WI38 (cell line): ENCODE data around the gene ADGRA3.
A peak's percentile ranks its signal among the peaks of the same experiment; 100 is the strongest.

Experiments used
- H3K4me3 ChIP-seq: 2 replicates; pipeline ENCODE4 v1.5.1; 2011; ENCODE audit warnings: low read depth, mild to moderate bottlenecking, control low read depth, low read length
- TF ChIP-seq, protein P1 (sequence below): IDR thresholded peaks from 2 replicates; pipeline ENCODE4 v1.5.1; 2012; ENCODE audit warnings: low read depth, mild to moderate bottlenecking, control low read depth, low read length

ADGRA3 gene

DNA sequence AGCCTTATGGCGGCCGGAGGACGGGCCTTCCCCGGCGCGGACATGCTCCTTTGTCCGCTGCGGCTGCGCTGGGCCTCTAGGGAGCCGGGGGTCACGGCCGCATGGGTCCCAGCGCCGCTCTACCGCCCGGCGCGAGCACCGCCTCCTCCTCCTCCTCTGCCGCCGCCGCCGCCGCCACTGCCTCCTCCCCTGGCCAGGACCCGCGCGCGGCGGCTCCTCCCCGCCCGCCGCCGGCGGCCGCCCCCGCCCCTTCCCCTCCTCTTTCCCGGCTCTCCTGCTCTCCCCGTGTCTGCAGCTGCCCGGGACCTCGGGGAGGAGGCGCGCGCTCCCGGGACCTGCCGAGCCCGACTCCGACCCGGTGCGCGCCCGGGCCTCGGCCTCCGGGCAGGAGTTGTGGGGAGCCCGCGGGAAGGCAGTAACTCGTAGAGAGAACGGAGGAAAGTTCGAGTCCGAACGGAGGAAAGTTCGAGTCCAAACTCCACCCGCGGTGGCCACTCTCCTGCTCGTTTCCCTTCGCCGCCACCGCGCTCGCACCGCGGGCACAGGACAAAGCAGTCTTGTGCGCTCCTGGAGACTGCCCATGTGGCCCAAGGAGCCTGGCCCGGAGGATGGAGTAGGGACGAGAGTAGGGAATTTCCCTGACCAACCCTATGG, at the start of gene ADGRA3:
Gene ADGRA3, minus strand, starts transcription at position 179 of the 654 bp plus-strand sequence. CDS start 282 bp downstream, outside the sequence.
- TF ChIP-seq, protein P1, sequence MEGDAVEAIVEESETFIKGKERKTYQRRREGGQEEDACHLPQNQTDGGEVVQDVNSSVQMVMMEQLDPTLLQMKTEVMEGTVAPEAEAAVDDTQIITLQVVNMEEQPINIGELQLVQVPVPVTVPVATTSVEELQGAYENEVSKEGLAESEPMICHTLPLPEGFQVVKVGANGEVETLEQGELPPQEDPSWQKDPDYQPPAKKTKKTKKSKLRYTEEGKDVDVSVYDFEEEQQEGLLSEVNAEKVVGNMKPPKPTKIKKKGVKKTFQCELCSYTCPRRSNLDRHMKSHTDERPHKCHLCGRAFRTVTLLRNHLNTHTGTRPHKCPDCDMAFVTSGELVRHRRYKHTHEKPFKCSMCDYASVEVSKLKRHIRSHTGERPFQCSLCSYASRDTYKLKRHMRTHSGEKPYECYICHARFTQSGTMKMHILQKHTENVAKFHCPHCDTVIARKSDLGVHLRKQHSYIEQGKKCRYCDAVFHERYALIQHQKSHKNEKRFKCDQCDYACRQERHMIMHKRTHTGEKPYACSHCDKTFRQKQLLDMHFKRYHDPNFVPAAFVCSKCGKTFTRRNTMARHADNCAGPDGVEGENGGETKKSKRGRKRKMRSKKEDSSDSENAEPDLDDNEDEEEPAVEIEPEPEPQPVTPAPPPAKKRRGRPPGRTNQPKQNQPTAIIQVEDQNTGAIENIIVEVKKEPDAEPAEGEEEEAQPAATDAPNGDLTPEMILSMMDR: no peak

DNA sequence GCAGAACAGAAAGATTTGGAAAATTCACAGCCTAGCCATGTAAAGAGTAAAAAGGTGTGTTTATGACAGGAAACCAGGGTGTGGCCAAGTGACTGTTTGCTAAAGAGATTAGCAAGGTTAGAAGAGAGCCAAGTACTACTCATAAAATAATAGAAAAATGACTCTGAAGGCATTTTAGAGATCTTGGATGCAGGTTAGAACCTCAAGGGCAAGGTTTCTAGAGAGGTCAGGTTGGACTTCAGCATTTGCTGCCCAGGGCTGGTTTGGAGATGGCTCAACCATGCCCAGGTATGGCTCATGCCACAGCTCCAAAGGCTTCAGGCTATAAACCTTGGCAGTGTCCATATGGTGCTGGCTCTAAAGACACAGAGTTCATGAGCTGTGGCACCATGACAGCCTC, 40.6 kb upstream of the ADGRA3 start:
- TF ChIP-seq, protein P1: no peak
- H3K4me3 ChIP-seq: no peak overlapping the region

More for the DNA sequence above, at the start of gene ADGRA3:
- H3K4me3 ChIP-seq: peak within 1 kb of the TSS; percentile 76

- no peak overlapping the region for H3K4me3 ChIP-seq
- TF ChIP-seq, protein P1: no peak
Measured at GRCh38 chr4:22554670-22555069, 38.8 kb upstream of the ADGRA3 start.

DNA sequence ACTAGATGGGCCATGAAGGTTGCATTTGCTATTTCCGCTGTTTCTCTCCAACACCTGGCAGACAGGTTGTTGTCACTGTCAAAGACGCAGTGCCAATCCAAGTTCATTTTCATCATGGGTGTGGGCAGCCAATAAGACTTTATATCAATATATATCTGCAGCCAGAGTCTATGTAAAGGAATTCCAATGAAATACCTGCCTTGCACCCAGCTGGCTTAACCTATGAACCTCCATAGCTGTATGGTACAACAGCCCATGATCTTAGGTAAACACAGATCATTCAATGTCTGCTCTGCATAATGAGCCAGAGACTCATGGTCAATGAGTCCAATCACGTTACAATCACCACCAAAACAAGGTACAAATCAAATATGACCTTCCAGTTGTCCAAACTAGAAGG, 37.7 kb upstream of the ADGRA3 start:
- TF ChIP-seq, protein P1: no peak
- H3K4me3 ChIP-seq: no peak overlapping the region

DNA sequence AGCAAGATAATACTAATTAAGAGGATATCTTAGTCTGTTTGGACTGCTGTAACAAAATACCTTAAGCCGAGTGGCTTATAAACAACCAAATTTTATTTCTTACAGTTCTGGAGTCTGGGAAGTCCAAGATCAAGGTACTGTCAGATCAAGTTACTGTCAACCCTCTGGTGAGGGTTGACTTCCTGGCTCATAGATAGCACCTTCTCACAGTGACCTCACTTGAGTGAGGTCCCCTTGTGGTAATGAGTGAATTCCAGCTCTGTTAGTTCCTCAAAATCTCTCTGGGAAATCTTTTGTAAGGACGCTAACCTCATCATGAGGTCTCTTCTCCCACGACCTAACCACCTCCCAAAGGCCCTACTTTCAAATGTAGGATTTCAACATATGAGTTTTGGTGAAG, 36.9 kb upstream of the ADGRA3 start:
- TF ChIP-seq, protein P1: no peak
- H3K4me3 ChIP-seq: no peak overlapping the region

GRCh38 chr4:22551550-22551949, 35.7 kb upstream of the ADGRA3 start:
- H3K4me3 ChIP-seq: no peak overlapping the region
- TF ChIP-seq, protein P1: no peak

GRCh38 chr4:22546299-22546698, 30.4 kb upstream of the ADGRA3 start:
- H3K4me3 ChIP-seq: no peak overlapping the region
- TF ChIP-seq, protein P1: no peak
